Activated CD4-positive, alpha-beta T cell treated with anti-CD3 and anti-CD28 coated beads for 1 hour (primary cell): ENCODE results near the gene FARP1.

ENCODE experiments used
- DNase-seq: peaks from one replicate; pipeline ENCODE4 v3.0.0-alpha.2; 2020

FARP1 gene

GRCh38 chr13:98490866-98491265 is 348.0 kb downstream of the FARP1 start:
- no peak for DNase-seq

- DNase-seq = no peak
Measured at GRCh38 chr13:98492335-98493041, 349.6 kb downstream of the FARP1 start.

- no peak for DNase-seq
Measured at GRCh38 chr13:98493042-98493712, 350.3 kb downstream of the FARP1 start.

- no peak for DNase-seq
Measured at GRCh38 chr13:98494769-98495168, 351.9 kb downstream of the FARP1 start.

- DNase-seq = no peak
Measured at GRCh38 chr13:98495627-98496478, 353.0 kb downstream of the FARP1 start.

- DNase-seq = no peak
Measured at GRCh38 chr13:98496479-98496791, 353.5 kb downstream of the FARP1 start.

GRCh38 chr13:98496966-98497365 is 354.1 kb downstream of the FARP1 start:
- no peak for DNase-seq

- no peak for DNase-seq
Measured at GRCh38 chr13:98500963-98501421, 358.1 kb downstream of the FARP1 start.

GRCh38 chr13:98503175-98504028 is 360.5 kb downstream of the FARP1 start:
- DNase-seq = no peak

- no peak for DNase-seq
Measured at GRCh38 chr13:98504029-98504351, 361.1 kb downstream of the FARP1 start.

- DNase-seq = no peak
Measured at GRCh38 chr13:98504371-98504963, 361.6 kb downstream of the FARP1 start.
